Hematopoietic multipotent progenitor cell treated with erythropoietin and hydrocortisone succinate and interleukin-3 and kit ligand, for 6 days (in vitro differentiated cells): Measurements from ENCODE around the gene MRGPRF.

ENCODE experiments used
- DNase-seq: peaks from one replicate; pipeline ENCODE4 v3.0.0-alpha.2; 2015

Gene MRGPRF

DNA sequence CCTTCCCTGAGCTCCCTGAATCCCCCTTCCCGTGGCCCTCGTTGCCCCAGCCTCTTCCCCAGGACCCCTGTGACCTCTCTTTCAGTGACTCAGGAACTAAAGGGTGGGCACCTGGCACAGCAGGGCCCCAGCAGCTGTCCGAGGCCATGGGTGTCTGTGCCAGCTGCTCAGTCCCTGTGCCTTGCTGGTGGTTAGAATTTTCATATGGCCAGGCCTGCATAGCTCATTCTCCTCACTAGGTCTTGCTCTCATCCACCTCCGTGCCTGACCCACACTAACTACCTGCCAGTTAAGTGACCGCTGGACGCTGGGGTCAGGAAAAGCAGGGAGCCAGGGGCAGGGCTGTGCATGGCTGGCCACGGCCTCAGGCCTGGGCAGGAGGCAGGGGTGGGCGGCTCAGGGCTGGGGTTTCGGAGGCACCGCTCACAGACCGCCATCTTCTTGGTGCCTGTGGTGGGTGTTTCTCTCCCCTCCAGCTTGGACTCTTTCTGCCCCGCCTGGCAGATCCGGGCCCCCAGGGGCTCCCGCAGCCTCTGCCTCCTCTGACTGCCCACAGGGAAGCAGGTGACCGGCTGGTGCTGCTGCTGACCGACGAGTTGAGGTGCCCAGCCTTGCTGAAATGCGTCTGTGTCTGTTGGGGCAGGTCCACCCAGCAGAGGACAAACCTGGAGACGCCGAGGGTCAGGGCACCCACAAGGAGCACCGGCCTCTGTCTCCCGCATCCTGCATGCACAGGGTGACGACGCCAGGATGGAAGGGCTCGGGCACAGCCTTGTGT is 52.6 kb downstream of the MRGPRF start:
- DNase-seq = no peak

DNA sequence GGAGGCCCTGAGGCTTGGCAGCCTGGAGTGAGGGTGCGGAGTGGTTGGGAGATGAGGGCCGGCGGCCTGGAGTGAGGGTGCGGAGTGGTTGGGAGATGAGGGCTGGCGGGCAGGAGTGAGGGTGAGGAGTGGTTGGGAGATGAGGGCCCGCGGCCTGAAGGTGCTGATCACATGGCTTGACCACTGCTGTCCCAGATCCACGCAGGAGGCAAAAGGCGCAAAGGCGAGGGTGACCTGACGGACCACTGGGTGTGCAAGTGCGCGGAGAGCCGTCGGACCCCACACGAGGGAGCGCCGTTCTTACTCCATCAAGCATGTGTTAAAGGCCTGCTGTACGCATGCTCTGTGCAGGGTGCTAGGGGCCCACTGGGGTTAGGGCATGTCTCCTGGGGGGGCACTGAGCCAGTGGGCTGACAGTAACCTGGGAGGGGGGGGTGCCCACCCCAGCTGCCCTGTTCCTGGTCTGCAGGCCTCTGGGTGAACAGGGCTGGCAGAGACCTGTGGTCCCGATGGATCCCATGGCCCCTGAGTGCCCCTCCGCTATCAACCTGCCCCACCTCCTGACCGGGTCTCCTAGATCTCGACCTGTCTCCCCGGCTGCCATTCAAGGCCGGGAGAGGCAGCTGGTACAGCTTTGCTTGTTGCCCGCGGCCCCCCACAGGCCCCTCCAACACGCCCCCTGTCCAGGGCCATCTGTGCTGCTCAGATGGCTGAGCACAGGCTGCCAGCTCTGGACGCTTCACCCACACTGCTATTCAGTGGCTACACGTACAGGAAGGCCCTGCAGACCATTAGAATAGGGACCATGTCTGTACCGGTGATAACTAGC is 53.4 kb downstream of the MRGPRF start:
- DNase-seq = no peak

DNA sequence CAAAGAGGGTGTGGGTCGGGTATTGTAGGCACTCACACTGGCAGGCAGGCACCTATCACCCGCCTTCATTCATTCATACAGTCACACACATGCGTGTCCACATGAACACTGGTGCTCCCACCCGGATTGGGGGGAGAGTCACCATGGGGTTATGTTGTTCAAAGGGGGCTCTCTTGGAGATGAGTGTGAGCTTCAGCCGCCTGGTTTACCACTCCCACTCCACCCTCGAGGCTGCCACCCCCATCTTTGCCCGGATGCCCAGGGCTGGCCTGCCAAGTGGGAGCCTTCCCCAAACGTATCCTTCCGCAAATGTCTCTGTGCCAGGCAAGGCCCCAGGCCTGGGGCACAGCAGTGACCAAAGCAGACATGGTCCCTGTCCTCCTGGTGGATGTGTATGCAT is 54.8 kb downstream of the MRGPRF start:
- DNase-seq = no peak

DNA sequence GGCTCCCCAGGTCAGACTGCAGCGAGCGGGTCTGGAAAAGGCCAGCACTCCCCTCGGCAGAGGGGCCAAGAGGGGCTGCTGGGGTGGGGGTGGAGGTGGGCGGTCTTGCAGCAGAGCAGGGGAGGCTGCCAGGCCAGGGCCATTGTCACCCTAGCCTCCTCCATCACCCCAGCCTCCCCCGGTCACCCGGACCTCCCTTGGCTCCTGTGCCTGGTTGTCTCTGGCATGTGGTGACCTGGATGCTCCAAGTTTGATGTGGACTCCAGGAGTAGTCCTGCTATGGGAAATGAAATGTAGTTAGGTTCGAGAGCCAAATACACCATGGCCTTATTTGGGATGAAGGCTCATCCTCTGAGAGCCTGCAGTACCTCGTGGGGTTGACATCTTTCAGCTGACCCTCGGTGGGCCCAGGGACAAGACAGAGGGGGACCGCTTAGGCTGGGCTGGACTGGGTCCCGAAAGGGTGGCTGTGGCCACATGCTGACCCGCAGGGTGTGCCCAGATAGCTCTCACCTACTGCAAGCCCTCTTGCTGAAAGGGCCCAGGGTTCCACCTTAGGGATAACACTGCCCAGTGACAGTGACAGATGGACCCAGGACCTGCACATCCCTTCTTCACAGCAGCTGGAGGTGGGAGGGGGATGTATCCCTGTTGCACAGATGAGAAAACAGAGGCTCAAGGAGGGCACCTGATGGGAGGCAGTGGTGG is 56.3 kb downstream of the MRGPRF start:
- no peak for DNase-seq

DNA sequence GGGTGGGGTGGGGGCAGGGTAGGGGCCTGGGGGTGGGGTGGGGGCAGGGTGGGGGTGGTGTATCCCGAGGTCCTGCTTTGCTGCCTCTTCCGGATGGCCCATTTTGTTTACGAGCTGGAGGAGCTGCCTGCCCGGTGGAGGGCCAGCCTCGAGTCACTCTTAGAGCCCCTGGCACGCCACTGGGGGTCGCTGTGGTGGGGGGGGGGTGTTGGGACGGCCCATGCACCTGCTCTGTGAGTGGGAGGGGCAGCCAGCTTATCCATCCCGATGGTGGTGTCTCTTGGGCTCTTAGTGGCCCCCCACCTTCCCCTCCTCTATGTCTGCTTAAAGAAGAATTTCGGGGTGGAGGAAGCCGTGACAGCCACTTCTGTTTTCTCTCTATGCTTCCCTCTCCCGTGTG is 56.9 kb downstream of the MRGPRF start:
- peak; percentile 71 for DNase-seq

DNA sequence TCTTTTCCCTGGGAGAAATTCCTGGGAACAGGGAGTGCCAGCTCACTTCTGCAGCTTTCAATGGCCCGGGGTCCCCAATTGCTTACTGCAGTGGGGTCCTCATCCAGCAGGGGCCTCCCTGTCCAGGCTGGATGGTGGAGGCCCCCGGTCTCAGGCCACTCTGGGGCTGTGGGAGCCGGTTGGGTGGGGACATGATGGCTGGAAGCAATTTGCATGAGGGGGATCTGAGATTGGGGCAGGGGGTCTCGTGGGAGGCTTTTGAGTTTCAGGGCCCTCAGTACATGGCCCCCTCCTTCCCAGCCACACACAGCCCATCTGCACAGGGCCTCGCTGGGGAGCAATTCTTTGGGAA is 57.5 kb downstream of the MRGPRF start:
- DNase-seq = no peak

DNA sequence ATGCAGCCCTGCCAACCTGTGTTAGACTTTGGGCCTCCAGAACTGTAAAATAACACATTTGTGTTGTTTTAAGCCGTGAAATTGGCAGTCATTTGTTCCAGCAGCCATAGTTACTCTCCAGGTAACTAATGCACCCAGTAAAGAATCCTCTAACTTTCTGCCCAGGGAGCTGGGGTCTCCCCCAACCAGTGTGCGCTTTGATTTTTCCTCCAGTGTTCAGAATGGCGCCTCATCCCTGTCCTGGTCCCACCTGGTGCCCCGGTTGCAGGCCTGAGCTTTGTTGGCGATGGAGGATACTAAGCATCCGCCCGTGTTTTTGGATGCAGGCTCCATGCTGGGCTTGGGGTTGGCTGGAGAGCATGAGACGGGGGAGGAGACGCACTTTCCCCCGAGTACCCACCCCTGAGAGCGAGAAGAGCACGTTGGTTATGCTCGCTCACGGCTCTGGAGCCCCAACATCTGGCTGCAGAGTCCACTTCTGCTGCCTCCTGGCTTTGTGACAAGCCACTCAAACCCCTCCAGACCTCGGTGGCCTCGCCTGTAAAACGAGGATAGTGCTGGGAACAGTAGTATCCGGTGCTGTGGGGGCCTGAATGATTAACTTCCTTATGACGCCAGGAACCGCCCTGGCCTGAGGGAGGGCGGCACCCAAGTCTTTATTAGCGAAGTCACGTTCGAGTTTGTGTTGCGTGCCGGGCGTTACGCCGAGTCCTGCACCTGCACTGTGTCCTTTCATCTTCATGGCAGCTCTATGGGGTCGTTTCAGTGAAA is 58.0 kb downstream of the MRGPRF start:
- DNase-seq = peak; percentile 90
